CD14-positive monocyte (primary cell): Measurements from ENCODE around the gene KCTD18. TPM values are rescaled to one million over a fixed set of nuclear protein-coding genes. Genes with fewer than 3 reads are reported as not detected.

Experiments
- DNase-seq, 3 donors: peaks; one replicate each; pipeline ENCODE4 v3.0.0-alpha.2; 2011 to 2022
- H2AFZ ChIP-seq: 2 replicates; pipeline ENCODE4 v1.6.0; 2012; ENCODE audit warnings: mild to moderate bottlenecking, low read depth, low read length, inconsistent platforms; ENCODE audit not compliant: insufficient read depth, poor library complexity, severe bottlenecking
- H3K27ac ChIP-seq, 2 donors: 1 replicate in 1 of 2; 2 replicates in 1 of 2; pipeline ENCODE4 v1.5.1; 2012 to 2013; ENCODE audit warnings: low read length in 2 of 2, control low read depth in 1 of 2, inconsistent platforms in 1 of 2, low read depth in 1 of 2, mild to moderate bottlenecking in 1 of 2
- H3K27me3 ChIP-seq, 2 donors: one replicate each; pipeline versions ENCODE4 v1.6.0 to v1.6.1; 2011 to 2013; ENCODE audit warnings: low read length in 2 of 2; ENCODE audit not compliant: control insufficient read depth in 2 of 2, insufficient read depth in 2 of 2
- H3K36me3 ChIP-seq, 2 donors: replicated peaks in 1 of 2; 1 replicate in 1 of 2; 2 replicates in 1 of 2; pipeline versions ENCODE4 v1.5.1 to v1.6.1; 2012 to 2013; ENCODE audit warnings: low read length in 2 of 2, control low read depth in 1 of 2, inconsistent platforms in 1 of 2, mild to moderate bottlenecking in 1 of 2; ENCODE audit not compliant: insufficient read depth in 2 of 2, control insufficient read depth in 1 of 2
- H3K4me1 ChIP-seq, 2 donors: 1 replicate in 1 of 2; 2 replicates in 1 of 2; pipeline versions ENCODE4 v1.5.1 to v1.6.1; 2012 to 2013; ENCODE audit warnings: low read length in 2 of 2, control low read depth in 1 of 2, inconsistent platforms in 1 of 2, mild to moderate bottlenecking in 1 of 2, moderate library complexity in 1 of 2; ENCODE audit not compliant: insufficient read depth in 2 of 2, control insufficient read depth in 1 of 2
- H3K4me2 ChIP-seq: replicated peaks from 2 replicates; pipeline ENCODE3; 2012; ENCODE audit warnings: low read length, moderate library complexity, mild to moderate bottlenecking; ENCODE audit not compliant: poor library complexity, severe bottlenecking; ENCODE audit errors: extremely low read depth
- H3K4me3 ChIP-seq, 3 experiments: fragments of 200-600 bp in 1 of 3; sonication (generic) in 1 of 3; replicated peaks in 1 of 3; 1 replicate in 2 of 3; 2 replicates in 1 of 3; pipeline ENCODE4 v1.5.1; 2011 to 2013; ENCODE audit warnings: low read length in 3 of 3, mild to moderate bottlenecking in 3 of 3, control low read depth in 2 of 3, low read depth in 2 of 3, inconsistent platforms in 1 of 3, moderate library complexity in 1 of 3
- H3K79me2 ChIP-seq: 2 replicates; pipeline ENCODE4 v1.6.0; 2012; ENCODE audit warnings: mild to moderate bottlenecking, control low read depth, inconsistent platforms, low read length, moderate library complexity; ENCODE audit not compliant: insufficient read depth
- H3K9ac ChIP-seq: 2 replicates; pipeline ENCODE4 v1.6.0; 2017; ENCODE audit warnings: low read length, mild to moderate bottlenecking; ENCODE audit not compliant: insufficient read depth, poor library complexity, severe bottlenecking
- H3K9me3 ChIP-seq, 2 donors: replicated peaks in 1 of 2; 1 replicate in 1 of 2; 2 replicates in 1 of 2; pipeline versions ENCODE4 v1.5.1 to v1.6.1; 2012 to 2013; ENCODE audit warnings: low read length in 2 of 2, control low read depth in 1 of 2; ENCODE audit not compliant: control insufficient read depth in 1 of 2, insufficient read depth in 1 of 2
- H4K20me1 ChIP-seq: 2 replicates; pipeline ENCODE4 v1.6.0; 2012; ENCODE audit warnings: mild to moderate bottlenecking, low read length, control low read depth, moderate library complexity; ENCODE audit not compliant: insufficient read depth
- H3K27ac Mint-ChIP-seq, 7 donors: one replicate each; pipeline ENCODE4 v1.8.0; 2020; ENCODE audit warnings: mild to moderate bottlenecking in 7 of 7, mixed read lengths in 7 of 7, moderate library complexity in 6 of 7, inconsistent platforms in 2 of 7
- H3K27me3 Mint-ChIP-seq, 3 donors: one replicate each; pipeline ENCODE4 v1.8.0; 2021 to 2022; ENCODE audit warnings: low read depth in 3 of 3, mild to moderate bottlenecking in 3 of 3, mixed read lengths in 3 of 3, moderate library complexity in 3 of 3, inconsistent platforms in 1 of 3
- H3K36me3 Mint-ChIP-seq, 2 donors: one replicate each; pipeline ENCODE4 v1.8.0; 2020; ENCODE audit warnings: mixed read lengths in 2 of 2, inconsistent platforms in 1 of 2, mild to moderate bottlenecking in 1 of 2
- H3K4me1 Mint-ChIP-seq: one replicate; pipeline ENCODE4 v1.8.0; 2020; ENCODE audit warnings: mild to moderate bottlenecking, mixed read lengths
- H3K4me3 Mint-ChIP-seq, 2 donors: one replicate each; pipeline ENCODE4 v1.8.0; 2020; ENCODE audit warnings: mild to moderate bottlenecking in 2 of 2, mixed read lengths in 2 of 2, moderate library complexity in 1 of 2
- H3K9me3 Mint-ChIP-seq, 7 donors: one replicate each; pipeline ENCODE4 v1.8.0; 2020 to 2022; ENCODE audit warnings: mixed read lengths in 7 of 7, mild to moderate bottlenecking in 6 of 7, moderate library complexity in 6 of 7, inconsistent platforms in 2 of 7
- CTCF ChIP-seq: fragments of 200-600 bp; IDR thresholded peaks from one replicate; pipeline ENCODE4 v1.8.0; 2022; ENCODE audit warnings: antibody characterized with exemption, mild to moderate bottlenecking
- WGBS: methylation state at CpG from one replicate; pipeline ENCODE4 v1.1.5; 2013; ENCODE audit warnings: missing lambda C conversion rate; ENCODE audit not compliant: insufficient coverage; 5-methylcytosine and 5-hydroxymethylcytosine counted together
- intact Hi-C, 2 donors: fragments of 100-400 bp; cut with micrococcal nuclease; formaldehyde crosslinking; loops; one replicate each; pipeline versions ENCODE4 v1.15.0 to v1.15.1; 2023
- polyA plus RNA-seq, 3 donors: library from polyadenylated mRNA; depleted of rRNA in 1 of 3; unstranded in 2 of 3; stranded (reverse) in 1 of 3; fragments of 300-500 nt in 2 of 3; fragments of >200 nt in 1 of 3; fragmentation: Illumina TruSeq in 2 of 3; gene quantifications; 1 replicate in 2 of 3; 2 replicates in 1 of 3; pipeline ENCODE4 v1.2.3, GENCODE V29; 2012 to 2021

Gene KCTD18
- polyA plus RNA-seq, 3 donors = 9.7 to 14.6 (median 11.8) TPM

- WGBS = 69% methylated on average over 2 of the region's 4 CpGs
- H3K36me3 Mint-ChIP-seq = no peaks in the 10 kb centered on the region
- no peak overlapping the region for H3K4me3 ChIP-seq
Observed at GRCh38 chr2:200454927-200455801, 54.7 kb downstream of the KCTD18 start.

More at GRCh38 chr2:200454927-200455801, 54.7 kb downstream of the KCTD18 start:
- Histone ChIP-seq H3K9me3 (no peaks in the 10 kb centered on the region), H4K20me1 (no peaks in the 10 kb centered on the region), H3K79me2 (no peaks in the 10 kb centered on the region), H3K27me3 (no peaks in the 10 kb centered on the region), H3K36me3 (no peaks in the 10 kb centered on the region), H3K27ac (peak overlapping the region in 1 of 2 donors; percentile 49), H3K4me2 (no peak overlapping the region), H3K4me1 (peaks cover 36 to 51% of the 10 kb centered on the region in 2 donors), H2AFZ (no peak overlapping the region), H3K9ac (no peak overlapping the region)
- TF ChIP-seq CTCF = no peak
- intact Hi-C loops = no loop called here
- Mint-ChIP-seq H3K4me3 (no peak overlapping the region), H3K4me1 (peaks cover 51% of the 10 kb centered on the region), H3K27me3 (no peaks in the 10 kb centered on the region), H3K9me3 (peaks cover 0 to 3% (median 0%) of the 10 kb centered on the region in 7 donors), H3K27ac (peak overlapping the region in 4 of 7 donors; percentile 20 to 89 (median 50))
- DNase-seq = no peak
